ENCODE results near the gene INPP5B. TPM values are rescaled to one million over a fixed set of nuclear protein-coding genes. Genes with fewer than 3 reads are reported as not detected.
"Not testable (repeated sequence)": the region's sequence is repeated elsewhere in the genome, so short reads cannot be mapped to it uniquely, and the experiment has no call there.

The INPP5B gene
- total RNA-seq: 16.7 TPM

DNA sequence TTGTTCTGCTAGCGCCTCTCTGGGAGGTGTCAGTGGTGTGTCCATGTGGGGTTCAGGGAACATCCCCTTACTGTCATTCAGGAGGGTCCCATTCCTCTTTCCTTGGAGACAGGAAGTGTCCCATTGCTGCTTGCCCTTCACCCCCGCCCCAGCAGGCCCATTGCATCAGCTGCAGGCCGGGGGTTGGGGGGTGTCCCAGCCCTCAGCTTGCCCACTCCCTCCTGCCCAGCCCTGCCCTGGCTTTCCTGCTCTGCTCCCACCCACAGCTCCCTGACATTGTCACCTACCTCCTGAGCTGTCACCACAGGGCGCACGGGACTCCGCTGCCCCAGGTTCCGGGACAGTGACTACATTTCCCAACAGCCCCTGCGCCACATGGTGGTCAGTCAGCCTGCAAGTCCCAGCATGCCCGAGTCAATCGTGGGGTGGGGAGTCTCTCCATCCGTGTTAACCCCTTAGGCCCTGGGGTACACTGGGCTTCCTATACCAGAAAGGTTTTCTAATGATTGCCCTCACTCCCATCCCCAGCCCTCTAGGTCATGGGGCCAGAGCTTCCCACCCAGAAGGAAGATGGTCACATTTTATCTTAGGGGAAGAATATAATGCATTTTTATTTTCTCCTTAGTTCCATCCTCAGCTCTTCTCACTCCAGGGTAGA, at the start of gene INPP5B:
INPP5B (minus strand) TSS at position 351 of the 658 bp plus-strand sequence. CDS start 745 bp downstream, outside the sequence.
- peak; percentile 92 for DNase-seq

DNA sequence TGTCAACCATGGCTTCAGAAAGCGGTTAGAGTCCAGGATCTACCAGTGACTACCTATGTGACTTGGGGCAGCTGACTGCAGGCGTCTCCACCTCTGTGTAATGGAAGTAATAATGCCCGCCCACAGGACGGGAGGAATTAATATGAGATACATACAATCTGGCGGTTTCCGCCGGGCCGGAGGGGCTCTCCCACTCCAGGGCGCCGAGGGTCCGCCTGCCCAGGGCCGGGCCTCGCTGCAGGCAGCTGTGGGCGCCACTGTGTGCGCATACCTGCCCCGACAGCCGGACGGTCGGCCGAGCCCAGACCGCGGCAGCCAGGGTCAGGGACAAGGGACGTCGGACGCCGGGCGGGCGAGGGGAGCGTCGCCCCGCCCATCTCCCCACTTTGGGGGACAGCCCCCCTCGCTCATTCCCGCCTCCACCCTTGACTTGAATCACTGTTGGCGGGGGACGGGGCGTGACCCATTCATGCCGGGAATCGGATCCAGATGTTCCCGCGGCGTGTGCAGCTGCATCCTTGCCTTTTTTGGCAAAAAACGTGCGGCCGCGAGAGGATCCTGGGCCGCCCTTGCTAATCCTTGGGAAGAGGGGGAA, 49.0 kb upstream of the INPP5B start:
- DNase-seq: no peak

DNA sequence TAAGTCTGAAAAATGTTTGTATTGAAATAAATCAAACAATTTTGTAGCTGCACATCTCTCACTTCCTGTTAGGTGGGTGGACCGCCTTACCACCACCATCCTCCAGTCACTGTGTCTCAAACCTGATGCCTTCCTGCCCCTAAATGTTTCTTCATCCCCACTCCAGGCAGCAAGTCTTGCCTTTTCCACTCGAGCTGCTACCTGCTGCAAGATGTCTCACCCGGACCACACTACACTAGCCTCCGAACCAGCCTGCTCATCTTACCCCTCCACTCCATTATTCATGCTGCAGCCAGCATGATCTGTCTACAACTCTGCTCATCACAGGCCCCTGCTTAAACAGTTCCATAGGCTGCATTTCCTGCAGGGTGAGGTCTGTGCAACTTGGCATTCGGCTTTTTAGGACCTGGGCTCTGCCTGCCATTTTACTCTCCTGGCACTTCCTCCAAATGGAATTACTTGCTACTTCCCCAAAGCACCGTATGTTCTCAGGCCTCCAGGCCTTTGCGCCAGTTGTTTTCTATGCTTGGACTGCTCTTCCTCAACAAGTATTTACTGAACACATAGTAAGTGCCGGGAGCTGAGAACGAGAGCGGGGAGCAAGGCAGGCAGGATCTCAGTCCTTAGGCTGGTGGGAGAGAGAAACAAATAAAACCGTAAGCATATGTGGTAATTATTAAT, 48.2 kb upstream of the INPP5B start:
- no peak for DNase-seq

DNA sequence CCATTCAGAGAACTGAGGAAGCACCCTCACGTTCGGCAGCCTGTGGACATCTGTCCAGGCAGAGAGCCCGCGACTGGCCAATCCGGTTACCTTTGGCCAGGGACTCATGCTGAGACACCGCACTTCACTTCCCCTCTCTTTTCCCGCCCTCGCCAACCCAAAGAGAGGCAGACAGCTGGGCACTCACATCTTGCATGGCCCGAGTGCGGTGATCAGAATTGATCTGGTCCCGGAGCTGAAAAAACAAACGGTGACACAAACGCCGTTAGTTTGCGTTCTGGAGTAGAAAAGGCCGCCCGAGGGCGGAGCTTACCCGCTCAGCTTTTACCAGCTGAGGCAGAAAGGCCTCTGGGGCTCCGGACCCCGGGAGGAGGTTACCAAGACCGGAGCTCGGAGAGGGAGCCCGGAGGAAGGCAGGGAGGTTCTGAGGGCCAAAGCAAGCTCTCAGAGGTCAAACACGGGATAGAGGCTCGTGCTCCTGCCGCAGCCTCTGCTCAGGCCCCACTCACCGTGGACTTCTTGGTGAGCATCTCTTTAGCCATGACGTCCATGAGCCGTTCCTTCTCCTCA, 42.6 kb upstream of the INPP5B start:
- no peak for DNase-seq

DNA sequence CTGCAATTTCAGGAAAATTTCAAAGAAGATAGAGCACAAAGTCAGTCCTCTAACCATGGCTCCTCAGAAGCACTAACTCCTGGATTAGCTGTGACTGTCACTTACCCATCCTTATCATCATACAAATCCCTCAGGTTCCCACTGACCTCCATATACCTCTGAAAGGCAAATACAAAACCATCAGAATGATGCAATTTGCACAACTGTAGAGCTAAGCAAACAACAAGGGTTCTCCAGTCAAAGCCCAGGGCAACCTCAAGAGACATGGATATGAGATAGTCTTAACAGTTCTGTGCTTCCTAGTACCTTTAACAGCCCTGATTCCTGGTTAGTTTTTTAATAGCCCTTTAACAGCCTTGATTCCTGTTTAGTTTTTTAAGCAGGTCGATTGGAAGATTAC, 40.8 kb upstream of the INPP5B start:
- DNase-seq: no peak

DNA sequence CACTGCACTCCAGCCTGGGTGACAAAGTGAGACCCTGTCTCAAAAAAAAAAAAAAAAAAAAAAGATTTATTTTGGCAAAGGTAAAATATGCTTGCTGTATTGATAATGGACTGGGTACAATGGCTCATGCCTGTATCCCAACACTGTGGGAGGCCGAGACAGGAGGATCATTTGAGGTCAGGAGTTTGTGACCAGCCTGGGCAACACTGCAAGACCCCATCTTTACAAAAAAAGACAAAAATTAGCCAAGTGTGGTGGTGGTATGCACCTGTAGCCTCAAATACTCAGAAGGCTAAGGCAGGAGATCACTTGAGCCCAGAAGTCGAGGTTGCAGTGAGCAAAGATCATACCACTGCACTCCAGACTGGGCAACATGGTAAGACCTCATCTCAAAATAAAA, 36.7 kb upstream of the INPP5B start:
- no peak for DNase-seq

DNA sequence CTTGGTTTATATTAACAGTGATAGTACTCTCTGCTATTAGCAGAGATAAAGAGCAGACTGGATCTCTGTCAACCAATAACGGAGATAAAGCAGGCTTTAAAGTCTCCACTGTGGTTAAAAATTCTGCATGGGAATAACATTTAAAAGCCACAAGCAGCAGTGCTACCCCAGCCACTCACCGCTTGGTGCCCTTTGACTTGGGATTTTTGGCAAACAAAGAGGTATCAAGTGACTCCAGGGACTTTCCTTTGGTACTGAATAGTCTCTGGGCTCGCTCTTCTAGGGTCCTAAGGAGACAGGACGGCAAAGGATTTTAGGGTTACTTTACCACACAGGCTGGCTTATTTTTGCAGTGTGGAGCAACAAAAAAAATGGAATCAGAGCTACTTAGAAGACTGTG, 31.7 kb upstream of the INPP5B start:
- DNase-seq: no peak

DNA sequence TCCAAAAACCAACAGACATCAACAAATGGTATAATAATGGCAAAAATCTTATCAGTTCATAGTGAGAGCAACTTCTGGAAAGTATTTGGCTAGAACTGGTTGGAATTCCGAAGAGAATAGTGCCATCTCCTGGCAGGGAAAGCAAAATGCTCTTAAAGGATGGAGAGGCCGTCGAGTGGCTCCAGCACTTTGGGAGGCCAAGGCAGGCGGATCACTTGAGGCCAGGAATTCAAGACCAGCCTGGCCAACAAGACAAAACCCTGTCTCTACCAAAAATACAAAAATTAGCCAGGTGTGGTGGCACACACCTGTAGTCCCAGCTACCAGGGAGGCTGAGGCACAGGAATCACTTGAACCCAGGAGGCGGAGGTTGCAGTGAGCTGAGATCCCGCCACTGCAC, 28.2 kb upstream of the INPP5B start:
- DNase-seq: not testable (repeated sequence)

DNA sequence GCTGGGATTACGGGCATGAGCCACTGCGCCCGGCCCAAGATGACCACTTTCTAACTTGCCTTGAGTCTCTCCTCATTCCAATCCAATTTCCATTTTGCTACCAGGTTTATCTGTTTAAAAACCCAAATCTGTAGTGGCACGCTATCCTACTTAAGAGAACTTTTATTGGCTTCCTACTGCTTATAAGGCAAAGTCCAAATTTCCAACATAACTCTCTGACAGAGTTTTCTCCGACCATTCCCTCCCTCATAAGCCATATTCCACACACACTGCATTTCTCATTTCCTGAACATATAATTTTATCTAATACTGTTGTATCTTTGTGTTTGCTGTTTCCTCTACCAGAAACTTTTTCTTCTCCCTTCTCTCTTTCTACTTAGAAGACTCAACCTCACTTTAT, 27.7 kb upstream of the INPP5B start:
- DNase-seq: no peak

DNA sequence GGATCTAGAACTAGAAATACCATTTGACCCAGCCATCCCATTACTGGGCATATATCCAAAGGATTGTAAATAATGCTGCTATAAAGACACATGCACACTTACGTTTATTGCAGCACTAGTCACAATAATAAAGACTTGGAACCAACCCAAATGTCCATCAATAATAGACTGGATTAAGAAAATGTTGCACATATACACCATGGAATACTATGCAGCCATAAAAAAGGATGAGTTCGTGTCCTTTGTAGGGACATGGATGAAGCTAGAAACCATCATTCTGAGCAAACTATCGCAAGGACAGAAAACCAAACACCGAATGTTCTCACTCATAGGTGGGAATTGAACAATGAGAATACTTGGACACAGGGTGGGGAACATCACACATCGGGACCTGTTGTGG, 26.8 kb upstream of the INPP5B start:
- DNase-seq: not testable (repeated sequence)

DNA sequence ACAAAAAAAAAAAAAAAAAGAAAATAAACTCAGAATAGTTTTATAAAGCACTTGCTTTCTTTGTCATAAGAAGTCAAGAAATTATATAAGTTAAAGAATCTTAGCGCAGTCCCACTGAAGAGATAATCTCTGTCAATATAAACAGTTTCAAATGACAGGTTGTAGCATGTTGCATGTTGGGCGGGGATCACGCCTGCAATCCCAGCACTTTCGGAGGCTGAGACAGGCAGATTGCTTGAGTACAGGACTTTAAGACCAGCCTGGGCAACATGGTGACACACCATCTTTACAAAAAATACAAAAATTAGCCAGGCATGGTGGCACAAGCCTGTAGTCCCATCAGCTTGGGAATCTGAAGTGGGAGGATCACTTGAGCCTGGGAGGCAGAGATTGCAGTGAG, 18.4 kb upstream of the INPP5B start:
- DNase-seq: no peak

DNA sequence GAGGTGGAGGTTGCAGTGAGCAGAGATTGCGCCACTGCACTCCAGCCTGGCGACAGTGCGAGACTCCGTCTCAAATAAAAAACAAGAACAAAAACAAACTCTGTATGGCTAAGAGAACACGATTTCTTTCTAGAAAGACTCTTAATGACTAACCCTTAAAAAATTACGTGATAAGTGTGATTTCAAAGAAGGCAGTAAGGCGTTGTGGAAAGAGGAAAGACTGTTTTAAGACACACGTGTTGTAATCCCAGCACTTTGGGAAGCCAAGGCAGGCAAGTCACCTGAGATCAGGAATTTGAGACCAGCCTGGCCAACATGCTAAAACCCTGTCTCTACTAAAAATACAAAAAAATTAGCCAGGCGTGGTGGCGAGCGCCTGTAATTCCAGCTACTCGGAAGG, 17.3 kb upstream of the INPP5B start:
- not testable (repeated sequence) for DNase-seq

DNA sequence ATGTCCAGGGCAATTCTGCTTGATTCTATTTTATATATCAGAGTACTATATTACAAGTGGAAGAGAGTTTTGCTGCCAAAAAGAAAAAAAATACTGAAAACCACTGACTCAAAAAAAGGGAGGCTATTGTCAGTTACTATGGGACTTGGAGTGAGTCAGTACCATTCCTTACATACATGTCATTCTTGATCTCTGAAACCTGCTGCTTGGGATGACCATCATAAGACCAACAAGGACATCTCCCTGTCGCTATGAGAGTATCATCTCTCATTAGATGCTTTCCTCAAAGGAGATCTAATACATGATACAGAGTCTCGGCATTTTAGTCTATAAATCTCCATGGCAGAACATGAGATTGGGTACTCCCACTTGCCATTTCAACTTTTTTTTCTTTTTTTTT, 11.8 kb upstream of the INPP5B start:
- no peak for DNase-seq

DNA sequence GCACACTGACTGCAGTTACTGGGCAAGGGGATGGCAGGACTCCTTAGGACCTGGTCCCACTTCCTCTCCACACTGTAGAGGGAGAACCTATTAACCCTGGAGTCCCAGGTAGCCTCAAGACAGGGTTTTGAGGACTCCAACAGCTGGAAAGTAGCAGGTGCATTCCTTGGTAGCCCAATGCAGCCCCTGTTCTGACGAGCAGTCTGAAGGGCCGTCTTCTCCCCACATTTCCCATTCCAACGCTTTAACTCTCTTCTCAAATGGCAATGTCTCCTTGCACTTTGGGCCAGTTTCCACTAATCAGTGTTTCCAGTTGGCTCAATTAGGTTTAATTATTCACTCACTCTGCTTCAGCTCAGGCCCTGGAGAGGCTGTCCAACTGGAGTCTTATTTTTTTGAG, 8.8 kb upstream of the INPP5B start:
- DNase-seq: no peak

DNA sequence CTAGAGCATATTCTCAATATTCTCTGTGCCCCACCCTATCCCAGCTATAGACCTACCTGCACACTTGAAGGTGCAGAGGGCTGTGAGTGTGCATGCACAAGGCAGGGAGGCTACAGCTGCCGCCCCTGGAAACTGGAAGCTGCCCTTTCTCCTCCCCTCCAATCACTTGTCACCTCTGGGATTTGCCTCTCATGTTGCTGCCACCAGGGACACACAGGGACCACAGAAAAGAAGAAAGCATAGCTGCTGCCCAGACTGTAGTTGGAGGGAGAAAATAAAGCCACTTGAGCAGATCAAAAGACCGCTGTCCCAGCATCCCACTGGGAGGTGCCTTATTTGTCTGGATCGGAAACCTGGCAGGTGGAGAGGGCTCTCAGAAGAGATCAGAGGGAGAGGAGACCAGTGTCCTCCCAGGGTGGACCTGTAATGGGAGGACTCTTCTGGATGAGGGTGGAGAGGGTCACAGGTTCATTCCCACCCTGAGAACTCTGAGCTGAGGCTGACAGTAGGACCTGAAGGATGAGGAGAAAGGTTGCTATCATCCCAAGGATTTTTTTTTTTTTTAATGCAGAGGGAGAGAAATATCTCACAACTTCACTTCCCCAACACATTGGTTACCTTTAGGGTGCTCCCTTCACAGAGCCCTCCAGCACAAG, 7.6 kb upstream of the INPP5B start:
- DNase-seq: no peak

DNA sequence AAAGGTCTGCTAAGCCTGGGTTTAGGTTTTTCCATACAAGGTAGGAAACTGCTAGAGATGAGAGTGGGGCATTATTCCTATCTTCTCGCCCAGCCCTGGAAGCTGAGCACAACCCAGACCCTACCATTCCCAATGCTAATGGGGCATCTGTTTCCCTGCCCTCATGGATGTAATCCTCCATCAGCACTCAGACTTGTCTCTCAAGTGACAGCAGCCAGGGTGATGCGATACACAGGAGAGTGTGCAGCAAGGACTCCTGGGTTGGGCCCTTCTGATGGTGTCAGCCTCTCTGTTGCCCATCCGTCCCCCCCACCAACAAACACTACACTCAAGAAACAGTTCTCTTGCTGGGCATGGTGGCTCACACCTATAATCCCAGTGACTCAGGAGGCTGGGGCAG, 5.9 kb upstream of the INPP5B start:
- DNase-seq: no peak

DNA sequence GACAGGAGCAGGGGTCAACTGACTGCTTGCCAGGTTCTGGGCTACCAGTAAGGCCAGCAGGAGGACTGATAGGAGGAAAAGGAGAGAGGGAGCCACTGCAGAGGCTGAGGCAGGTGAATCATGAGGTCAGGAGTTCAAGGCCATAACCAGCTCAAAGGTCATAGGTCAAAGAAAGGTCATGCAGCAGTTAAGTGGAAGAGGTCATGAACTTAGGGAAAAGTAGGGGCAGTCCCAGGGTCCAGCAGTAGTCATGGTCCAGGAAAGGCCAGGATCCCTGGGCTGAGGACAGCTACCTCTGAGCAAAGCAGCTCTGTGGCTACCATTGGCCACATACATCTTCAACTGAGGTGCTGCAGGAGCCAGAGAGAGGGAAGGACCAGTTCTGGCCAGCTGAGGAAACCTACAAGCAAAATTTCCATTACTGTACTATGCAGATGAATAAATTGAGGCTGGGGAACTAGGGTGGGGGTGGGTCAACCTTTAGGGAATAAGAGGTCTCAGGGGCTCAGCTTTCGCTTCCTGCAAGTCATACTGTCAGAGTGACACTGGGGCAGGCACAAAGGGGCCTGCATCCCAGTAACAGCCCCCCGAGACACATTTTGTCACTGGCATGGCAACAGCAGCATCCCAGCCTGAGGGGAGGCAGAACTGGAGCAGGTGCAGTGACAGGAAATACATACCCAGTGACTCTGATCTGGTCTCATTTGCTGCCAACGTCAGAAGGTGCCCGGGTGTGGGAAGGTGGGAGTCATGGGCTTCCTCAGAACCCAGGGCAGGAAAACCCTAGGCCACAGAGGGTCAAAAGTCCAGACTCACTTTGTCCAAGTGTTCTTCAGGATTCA, 5.2 kb upstream of the INPP5B start:
- DNase-seq: no peak

DNA sequence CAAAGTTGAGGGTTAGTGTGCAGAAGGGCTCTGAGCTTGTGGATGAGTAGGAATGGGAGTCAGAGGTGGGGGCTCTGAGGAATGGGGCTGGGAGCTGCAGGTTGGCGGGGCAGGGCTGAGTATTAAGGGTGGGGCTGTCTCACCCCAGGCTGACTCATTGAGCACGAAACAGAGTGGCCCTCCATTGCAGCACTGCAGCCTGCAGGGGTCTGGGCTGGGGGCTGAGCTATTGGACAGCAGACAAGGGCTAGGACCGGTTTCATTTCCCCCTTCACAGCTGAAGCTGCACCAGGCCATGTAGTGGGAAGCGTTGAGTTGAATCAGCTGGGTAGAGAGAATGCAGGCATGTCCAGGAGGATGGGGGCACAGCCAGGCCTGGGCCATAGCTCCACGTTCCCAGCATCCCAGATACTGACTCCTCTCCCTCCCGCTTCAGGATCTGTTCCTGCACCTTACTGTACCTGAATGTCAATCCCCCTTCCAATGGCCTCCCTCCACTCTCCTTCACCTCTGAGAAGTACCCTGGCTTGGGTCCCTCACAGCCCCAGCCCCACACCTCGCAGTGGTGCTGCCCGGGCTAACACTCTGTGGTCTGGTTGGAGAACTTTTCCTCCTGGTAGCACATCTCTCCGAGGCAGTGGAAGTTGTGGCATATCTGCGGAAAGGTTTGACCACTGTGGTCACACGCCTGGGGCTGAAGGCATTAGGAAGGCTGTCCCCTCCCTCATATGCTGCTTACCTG, 4.4 kb upstream of the INPP5B start:
- no peak for DNase-seq

DNA sequence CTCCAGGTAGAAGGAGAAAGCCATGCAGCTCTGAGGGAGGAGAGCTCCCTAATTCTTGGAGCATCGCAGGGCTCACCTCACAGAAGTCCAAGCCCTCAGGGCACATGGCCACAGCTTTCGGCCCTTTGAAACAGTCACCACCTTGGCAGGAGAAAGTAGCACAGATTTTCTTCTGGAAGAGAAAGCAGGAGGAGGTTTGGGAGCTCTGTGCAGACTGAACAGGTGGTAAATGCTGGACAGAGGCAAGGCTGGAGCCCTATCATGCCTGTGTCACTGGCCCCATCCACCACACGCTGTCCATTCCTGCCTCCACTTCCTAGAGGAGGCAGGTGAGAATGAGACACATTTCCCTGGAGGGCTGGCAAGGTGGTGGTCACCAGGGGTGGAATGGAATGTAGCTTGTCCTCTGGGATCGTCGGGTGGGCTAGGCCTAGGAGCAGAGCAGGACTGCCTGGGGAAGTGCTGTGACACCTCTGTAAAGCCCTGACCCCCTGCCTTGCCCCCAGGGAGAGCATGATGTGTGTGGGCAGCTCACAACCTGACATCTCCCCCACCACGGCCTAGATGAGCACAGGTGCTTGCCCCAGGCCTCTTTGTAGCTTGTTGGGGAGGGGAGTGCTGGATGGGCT, 2.8 kb upstream of the INPP5B start:
- DNase-seq: no peak

DNA sequence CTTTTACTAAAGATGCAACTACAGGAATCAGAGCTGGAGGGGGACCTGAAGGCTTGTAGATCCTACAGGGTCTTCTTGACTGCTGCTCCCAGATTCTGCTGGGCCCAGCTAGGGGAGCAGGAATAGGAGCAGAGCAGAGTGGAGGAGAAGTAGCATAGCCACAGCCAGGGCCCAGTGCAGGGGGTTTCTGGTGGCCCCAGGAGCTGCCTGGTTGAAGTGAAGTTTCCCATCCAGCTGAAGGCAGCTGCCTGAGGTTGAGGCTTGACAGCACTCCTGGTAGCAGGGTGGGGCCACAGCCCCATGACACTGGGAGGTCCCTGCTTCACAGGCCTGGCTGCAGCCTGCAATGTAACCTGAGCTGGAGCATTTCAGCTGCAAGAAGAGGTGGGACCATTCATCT, 2.0 kb upstream of the INPP5B start:
- DNase-seq: no peak

DNA sequence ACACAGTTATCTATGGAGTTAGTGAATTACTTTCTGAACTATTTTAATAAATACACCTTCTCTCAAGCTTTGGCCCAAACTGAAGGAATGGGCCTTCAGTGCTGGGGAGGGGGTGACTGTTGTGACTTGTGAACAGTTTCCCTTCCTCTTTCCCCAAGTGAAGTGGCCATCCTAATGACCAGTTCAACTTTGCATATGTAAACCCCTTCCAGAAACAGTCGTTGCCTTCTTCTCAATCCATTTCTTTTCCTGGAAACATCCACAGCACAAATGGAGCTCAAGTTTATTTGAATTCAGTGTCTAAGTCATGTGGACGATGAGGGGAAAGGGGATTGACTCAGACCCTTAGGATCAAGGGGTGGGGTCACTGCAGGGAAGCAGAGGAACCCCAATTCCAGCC, 1.3 kb upstream of the INPP5B start:
- no peak for DNase-seq
